GM12801 (cell line): Measurements from ENCODE around the gene MRAP.

Source experiments
- TF ChIP-seq, protein P1 (sequence below): IDR thresholded peaks from one replicate; pipeline ENCODE4 v1.5.1; 2011; ENCODE audit warnings: control low read depth; ENCODE audit not compliant: insufficient read length; ENCODE audit errors: extremely low read depth

MRAP gene

DNA sequence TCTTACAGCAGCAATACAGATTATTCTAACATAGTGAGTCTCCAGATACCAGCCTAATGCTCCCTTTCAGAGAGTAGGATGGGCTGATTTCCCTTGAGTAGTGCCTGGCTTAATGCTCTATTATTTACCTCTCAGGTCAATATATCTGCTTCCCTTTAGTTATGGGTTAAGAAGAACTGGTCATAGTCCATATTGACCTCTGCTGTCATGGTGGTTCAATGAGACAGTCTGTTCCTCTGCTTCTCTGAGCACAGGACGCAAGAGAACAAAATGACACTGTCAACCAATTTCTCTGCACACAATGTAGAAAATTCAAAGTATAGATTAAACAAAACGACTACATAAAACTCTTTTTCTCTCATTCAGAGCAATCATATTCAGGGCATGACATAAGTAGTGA is 2.9 kb downstream of the MRAP start:
- TF ChIP-seq, protein P1, sequence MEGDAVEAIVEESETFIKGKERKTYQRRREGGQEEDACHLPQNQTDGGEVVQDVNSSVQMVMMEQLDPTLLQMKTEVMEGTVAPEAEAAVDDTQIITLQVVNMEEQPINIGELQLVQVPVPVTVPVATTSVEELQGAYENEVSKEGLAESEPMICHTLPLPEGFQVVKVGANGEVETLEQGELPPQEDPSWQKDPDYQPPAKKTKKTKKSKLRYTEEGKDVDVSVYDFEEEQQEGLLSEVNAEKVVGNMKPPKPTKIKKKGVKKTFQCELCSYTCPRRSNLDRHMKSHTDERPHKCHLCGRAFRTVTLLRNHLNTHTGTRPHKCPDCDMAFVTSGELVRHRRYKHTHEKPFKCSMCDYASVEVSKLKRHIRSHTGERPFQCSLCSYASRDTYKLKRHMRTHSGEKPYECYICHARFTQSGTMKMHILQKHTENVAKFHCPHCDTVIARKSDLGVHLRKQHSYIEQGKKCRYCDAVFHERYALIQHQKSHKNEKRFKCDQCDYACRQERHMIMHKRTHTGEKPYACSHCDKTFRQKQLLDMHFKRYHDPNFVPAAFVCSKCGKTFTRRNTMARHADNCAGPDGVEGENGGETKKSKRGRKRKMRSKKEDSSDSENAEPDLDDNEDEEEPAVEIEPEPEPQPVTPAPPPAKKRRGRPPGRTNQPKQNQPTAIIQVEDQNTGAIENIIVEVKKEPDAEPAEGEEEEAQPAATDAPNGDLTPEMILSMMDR, result no peak

DNA sequence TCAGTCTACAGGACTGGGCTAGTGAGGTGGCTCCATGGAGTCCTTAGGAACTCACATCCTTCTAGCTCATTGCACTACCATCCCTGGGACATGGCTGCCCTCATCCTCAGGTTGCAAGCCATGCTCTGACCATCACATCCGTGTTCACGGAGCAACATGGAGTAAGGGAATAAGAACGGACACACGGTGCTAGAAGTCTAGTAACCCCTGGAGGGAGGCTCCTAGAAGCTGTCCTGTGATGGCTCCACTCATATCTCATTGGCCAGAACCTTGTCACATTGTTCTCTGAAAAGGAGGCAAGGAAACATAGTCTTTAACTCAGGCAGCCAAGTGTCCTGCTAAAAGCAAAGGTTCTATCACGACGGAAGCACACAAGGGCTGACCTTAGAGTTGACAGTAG is 3.9 kb downstream of the MRAP start:
- TF ChIP-seq, protein P1, result no peak

DNA sequence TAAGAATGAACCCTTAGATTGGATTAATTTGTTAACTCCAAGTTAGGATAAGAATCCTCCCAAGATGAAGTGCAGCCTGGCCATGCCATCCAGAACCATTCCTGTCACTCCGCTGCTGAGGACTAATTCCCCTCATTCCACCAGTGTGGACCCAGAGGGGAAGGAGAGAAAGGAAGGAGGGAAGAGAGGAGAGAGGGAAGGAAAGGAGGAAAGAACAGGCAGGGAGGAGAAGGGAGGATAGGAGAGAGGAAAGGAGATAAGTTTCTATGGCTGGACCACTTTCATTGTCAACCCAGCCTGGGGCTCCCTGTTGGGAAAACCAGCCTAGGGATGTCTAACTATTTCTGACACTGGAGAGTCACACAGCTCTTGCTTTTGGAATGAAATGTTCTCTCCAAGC is 4.7 kb downstream of the MRAP start:
- TF ChIP-seq, protein P1, result no peak

DNA sequence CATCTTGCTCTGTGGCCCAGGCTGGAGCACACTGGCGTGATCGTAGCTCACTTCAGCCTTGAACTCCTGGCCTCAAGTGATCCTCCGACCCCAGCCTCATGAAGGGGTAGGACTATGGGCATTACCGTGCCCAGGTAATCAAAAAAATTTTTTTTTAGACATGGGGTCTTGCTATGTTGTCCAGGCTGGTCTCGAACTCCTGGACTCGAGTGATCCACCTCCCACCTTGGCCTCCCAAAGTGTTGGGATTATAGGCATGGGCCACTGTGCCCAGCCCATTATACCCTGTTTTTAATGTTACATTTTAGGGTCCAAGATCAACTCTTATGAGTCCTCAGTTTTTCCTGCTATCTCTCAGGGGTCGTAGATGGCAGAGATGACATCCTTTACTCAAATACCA is 6.3 kb downstream of the MRAP start:
- TF ChIP-seq, protein P1, result no peak

DNA sequence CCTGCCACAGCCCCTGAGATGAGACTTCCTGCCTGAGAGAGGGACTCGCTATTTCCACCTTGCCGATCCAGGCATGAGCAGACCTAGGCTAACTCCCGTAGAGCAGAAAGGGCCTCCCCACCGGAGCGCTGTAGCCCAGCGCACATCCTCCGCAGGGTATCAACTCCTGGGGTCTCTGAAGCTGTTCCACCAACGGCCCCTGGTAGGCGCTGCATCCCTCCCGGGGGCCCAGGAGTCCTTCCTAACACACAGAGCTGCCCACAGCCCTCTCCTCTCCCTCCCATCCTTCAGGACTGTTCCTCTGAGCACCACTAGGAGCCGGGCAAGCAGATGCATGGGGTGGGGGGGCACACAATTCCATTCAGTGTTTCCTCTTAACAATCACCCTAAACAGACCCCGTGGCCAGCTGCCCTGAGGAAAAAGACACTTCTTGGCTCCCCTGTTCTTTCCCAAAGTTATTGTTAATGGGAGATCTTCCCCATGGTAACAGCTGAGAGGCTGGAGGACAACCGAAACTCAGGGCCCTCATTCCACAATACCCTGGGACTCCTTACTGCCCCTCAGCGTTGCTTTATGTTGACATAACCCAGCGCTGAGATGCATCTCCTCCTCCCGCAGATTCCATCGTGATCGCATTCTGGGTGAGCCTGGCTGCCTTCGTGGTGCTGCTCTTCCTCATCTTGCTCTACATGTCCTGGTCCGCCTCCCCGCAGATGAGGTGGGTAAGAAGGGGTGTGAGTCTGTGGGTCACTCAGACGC is 7.5 kb downstream of the MRAP start:
- TF ChIP-seq, protein P1, result no peak

DNA sequence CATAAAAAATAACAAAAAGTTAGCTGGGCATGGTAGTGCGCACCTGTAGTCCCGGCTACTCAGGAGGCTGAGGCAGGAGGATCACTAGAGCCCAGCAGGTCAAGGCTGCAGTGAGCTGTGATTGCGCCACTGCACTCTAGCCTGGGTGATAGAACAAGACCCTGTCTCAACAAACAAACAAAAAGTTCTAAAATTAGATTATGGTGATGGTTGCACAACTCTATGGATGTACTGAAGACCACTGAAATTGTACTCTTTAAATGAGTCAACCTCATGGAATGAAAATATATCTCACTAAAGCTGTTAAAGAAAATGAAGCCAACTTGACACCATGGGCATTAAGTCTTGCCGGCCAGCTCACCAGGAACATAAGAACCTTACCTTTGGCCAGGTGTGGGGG is 9.1 kb downstream of the MRAP start:
- TF ChIP-seq, protein P1, result no peak

DNA sequence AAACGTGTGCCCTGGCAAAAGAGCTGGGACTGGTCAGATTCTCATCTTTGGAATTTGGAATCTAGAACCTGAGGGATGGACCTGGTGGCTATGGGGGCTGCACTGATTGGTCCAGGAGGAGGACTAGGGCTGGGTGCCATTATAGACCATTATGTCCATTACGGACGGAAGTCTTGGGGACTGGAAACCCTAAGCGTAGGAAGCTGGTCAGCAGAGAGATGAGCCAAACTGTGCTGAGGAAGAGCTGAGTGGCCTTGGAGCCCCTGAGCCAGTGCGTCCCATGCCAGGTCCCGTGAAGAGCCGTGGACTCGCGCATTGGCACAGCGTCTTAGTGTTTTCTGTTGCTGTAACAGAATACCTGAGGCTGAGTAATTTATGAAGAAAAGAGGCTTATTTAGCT is 10.0 kb downstream of the MRAP start:
- TF ChIP-seq, protein P1, result no peak
